Type B pancreatic cell (in vitro differentiated cells): ENCODE data around the gene SCN1A. TPM values are rescaled to one million over a fixed set of nuclear protein-coding genes. Genes with fewer than 3 reads are reported as not detected.

ENCODE experiments used
- DNase-seq: peaks from one replicate; pipeline ENCODE4 v3.0.0; 2021; ENCODE audit warnings: mixed read lengths; ENCODE audit not compliant: unreplicated experiment; ENCODE audit errors: extremely low spot score
- H3K27ac Mint-ChIP-seq: 2 replicates; pipeline ENCODE4 v1.8.0; 2021; ENCODE audit warnings: mild to moderate bottlenecking, mixed read lengths
- H3K27me3 Mint-ChIP-seq: 2 replicates; pipeline ENCODE4 v1.8.0; 2021; ENCODE audit warnings: mixed read lengths
- H3K36me3 Mint-ChIP-seq: 2 replicates; pipeline ENCODE4 v1.8.0; 2021; ENCODE audit warnings: mixed read lengths
- H3K4me1 Mint-ChIP-seq: one replicate; pipeline ENCODE4 v1.8.0; 2021; ENCODE audit warnings: mixed read lengths; ENCODE audit not compliant: unreplicated experiment
- H3K4me3 Mint-ChIP-seq: 2 replicates; pipeline ENCODE4 v1.8.0; 2021; ENCODE audit warnings: mild to moderate bottlenecking, mixed read lengths
- H3K9me3 Mint-ChIP-seq: 2 replicates; pipeline ENCODE4 v1.8.0; 2021; ENCODE audit warnings: mixed read lengths
- total RNA-seq: library from RNA; stranded (reverse); gene quantifications from 2 replicates; pipeline ENCODE4 v1.2.1, GENCODE V29; 2021; ENCODE audit warnings: low replicate concordance
- TF ChIP-seq, protein P1 (sequence below): fragments of 200-600 bp; sonication (generic); conservative IDR thresholded peaks from 2 replicates; pipeline ENCODE4 v1.5.0; 2021; ENCODE audit warnings: antibody characterized with exemption, mild to moderate bottlenecking

SCN1A gene
- total RNA-seq, 1 donor from 2014 or later, result 2.6 TPM

DNA sequence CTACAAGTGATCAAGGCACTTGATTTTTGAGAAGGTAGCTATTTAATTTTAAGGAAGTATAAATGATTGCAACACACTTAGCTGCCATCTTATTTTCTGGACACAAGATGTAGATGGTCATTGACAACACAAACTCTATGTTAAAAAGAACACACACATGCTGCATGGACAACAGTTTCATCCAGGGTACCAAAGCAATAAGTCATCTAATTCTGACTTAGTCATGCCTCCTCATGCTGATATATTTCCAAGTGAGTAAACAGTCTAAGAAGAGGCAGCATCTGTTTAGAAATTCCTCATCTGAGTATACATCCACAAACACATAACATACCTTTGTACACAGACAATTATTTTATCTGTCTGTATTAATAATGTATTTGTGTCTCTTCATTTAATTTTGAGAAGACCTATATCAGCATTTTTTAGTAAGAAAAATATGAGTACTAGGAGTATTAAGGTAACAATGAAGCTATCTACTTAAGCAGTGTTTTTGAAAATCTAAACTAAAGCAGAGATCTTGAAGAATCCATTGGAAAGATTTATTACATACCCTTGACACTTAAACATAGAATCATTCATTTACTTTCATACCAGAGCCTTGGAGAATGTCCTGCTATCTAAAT, 84.9 kb downstream of the SCN1A start:
- no peaks in the 10 kb centered on the region for H3K27me3 Mint-ChIP-seq
- no peak overlapping the region for H3K27ac Mint-ChIP-seq
- H3K4me3 Mint-ChIP-seq, result no peak overlapping the region
- TF ChIP-seq, protein P1, sequence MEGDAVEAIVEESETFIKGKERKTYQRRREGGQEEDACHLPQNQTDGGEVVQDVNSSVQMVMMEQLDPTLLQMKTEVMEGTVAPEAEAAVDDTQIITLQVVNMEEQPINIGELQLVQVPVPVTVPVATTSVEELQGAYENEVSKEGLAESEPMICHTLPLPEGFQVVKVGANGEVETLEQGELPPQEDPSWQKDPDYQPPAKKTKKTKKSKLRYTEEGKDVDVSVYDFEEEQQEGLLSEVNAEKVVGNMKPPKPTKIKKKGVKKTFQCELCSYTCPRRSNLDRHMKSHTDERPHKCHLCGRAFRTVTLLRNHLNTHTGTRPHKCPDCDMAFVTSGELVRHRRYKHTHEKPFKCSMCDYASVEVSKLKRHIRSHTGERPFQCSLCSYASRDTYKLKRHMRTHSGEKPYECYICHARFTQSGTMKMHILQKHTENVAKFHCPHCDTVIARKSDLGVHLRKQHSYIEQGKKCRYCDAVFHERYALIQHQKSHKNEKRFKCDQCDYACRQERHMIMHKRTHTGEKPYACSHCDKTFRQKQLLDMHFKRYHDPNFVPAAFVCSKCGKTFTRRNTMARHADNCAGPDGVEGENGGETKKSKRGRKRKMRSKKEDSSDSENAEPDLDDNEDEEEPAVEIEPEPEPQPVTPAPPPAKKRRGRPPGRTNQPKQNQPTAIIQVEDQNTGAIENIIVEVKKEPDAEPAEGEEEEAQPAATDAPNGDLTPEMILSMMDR, result no peak
- H3K4me1 Mint-ChIP-seq, result no peaks in the 10 kb centered on the region
- DNase-seq, result no peak
- H3K9me3 Mint-ChIP-seq, result no peaks in the 10 kb centered on the region
- no peaks in the 10 kb centered on the region for H3K36me3 Mint-ChIP-seq

DNA sequence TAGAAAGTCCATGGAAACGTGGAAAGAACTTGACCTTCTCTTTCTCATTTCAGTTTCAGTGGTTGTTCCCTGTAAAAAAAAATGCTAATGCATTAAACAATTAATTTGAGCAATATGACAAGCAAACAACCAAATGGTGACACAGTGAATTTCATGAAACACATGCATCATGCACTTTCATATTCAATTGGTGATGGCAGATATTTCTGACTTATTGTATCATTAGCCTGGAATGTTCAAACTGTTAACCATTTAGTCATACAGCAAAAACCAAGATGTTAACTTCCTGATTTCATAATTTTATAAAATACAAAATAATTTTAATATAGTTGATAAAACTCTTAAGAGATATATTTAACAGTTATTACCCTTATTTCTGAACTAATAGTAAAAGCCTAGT, 85.5 kb downstream of the SCN1A start:
- H3K4me3 Mint-ChIP-seq, result no peak overlapping the region

DNA sequence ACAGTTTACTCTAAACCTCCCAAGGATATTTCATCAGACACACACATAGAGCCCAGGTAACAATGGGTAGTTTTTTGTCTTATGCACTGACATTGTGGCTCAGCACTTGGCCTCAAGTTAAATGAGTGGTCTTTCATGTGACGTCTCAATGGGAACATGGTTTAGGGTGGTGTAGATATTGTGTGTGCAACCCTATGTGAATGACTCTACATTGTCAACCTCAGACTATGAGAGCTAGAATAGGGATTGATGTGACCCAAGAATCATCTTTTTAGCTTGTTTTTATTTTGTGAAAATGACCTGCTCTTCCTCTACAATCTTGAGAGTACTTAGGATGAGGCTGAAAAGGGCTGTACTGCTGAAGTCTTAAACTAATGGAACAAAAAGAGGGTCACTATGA, 86.2 kb downstream of the SCN1A start:
- TF ChIP-seq, protein P1, result no peak

More for the DNA sequence above, 85.5 kb downstream of the SCN1A start:
- H3K36me3 Mint-ChIP-seq, result no peaks in the 10 kb centered on the region
- TF ChIP-seq, protein P1, result no peak
- H3K9me3 Mint-ChIP-seq, result no peaks in the 10 kb centered on the region
- no peak for DNase-seq
- no peaks in the 10 kb centered on the region for H3K4me1 Mint-ChIP-seq
- no peak overlapping the region for H3K27ac Mint-ChIP-seq
- no peaks in the 10 kb centered on the region for H3K27me3 Mint-ChIP-seq

DNA sequence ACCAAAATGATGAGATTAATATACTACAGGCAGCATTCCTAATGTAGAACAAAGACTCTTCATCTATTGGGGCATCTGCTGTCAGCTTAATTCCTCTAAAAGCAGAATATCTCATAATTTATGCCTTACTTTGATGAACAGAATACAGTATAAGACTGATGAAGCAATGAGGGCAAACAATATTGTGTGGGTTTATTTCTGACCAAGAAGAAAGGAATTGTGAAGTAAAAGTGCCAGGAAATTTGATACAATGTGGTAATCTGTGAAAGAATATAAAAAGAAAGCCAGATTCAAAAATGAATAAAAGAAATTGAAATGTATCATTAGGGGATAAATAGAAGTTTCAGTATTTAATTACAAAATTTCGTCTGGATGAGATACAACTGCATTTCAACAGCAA, 95.5 kb downstream of the SCN1A start:
- TF ChIP-seq, protein P1, result no peak
- Mint-ChIP-seq H3K36me3 (no peaks in the 10 kb centered on the region), H3K27me3 (no peaks in the 10 kb centered on the region), H3K4me1 (no peaks in the 10 kb centered on the region), H3K4me3 (no peak overlapping the region), H3K27ac (no peak overlapping the region), H3K9me3 (no peaks in the 10 kb centered on the region)
- no peak for DNase-seq

More for the DNA sequence above, 86.2 kb downstream of the SCN1A start:
- H3K4me1 Mint-ChIP-seq, result no peaks in the 10 kb centered on the region
- no peak for DNase-seq
- no peaks in the 10 kb centered on the region for H3K9me3 Mint-ChIP-seq
- no peaks in the 10 kb centered on the region for H3K36me3 Mint-ChIP-seq
- no peak overlapping the region for H3K4me3 Mint-ChIP-seq
- H3K27ac Mint-ChIP-seq, result no peak overlapping the region
- no peaks in the 10 kb centered on the region for H3K27me3 Mint-ChIP-seq

DNA sequence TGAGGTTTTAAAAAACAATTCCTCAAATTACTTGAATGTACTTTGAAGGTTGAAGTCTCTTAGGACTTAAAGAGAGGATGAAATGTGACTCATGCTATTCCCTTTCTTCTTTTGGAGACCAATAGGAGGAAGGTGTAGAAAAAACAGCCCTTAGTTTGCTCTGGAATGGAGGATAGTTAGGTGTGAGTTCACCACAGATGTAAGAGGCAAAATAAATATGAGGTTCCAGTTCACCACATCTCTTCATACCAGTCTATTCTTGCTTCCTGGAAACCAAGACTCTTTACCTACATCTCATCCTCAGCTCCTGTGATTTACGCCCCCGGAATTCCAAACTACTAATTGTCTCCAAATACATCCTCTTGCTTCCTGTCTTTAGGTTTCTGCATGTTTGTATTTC, 96.8 kb downstream of the SCN1A start:
- H3K4me3 Mint-ChIP-seq, result no peak overlapping the region
- no peak for DNase-seq
- H3K36me3 Mint-ChIP-seq, result no peaks in the 10 kb centered on the region
- no peaks in the 10 kb centered on the region for H3K27me3 Mint-ChIP-seq
- no peaks in the 10 kb centered on the region for H3K4me1 Mint-ChIP-seq
- H3K9me3 Mint-ChIP-seq, result no peaks in the 10 kb centered on the region
- TF ChIP-seq, protein P1, result no peak
- H3K27ac Mint-ChIP-seq, result no peak overlapping the region

DNA sequence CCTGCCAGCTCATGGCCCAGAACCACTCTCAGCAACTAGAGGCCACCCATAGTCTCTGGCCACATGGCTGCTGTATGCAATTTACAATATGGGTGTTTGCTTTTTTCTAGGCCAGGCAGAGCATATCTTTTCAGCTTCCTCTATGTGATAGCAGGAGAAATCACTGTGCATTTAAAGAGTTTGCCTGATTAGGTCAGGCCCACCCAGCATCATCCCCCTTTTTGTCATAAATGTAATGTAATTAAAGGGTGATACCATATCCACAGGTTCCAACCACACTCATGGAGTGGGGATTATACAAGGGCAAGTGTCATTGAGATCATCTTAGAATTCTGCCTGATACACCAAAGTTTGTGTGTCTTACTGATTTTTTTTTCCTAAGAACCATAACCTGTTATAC, 102.5 kb downstream of the SCN1A start:
- no peaks in the 10 kb centered on the region for H3K4me1 Mint-ChIP-seq
- no peak overlapping the region for H3K4me3 Mint-ChIP-seq
- H3K36me3 Mint-ChIP-seq, result no peaks in the 10 kb centered on the region
- no peak overlapping the region for H3K27ac Mint-ChIP-seq
- no peaks in the 10 kb centered on the region for H3K27me3 Mint-ChIP-seq
- no peaks in the 10 kb centered on the region for H3K9me3 Mint-ChIP-seq
- TF ChIP-seq, protein P1, result no peak
- no peak for DNase-seq
